Stomach (tissue), 9 donors: ENCODE data around the gene CPLANE1. TPM values are rescaled to one million over a fixed set of nuclear protein-coding genes. Genes with fewer than 3 reads are reported as not detected.

Source experiments
- DNase-seq, 2 donors: peaks; one replicate each; pipeline versions ENCODE4 v3.0.0 to v3.0.0-alpha.2; 2013 to 2019
- H3K27ac ChIP-seq, 5 donors: fragments of 200-600 bp in 4 of 5; sonication (generic) in 4 of 5; one replicate each; pipeline ENCODE4 v1.5.1; 2013 to 2019; ENCODE audit warnings: mild to moderate bottlenecking in 1 of 5, moderate library complexity in 1 of 5
- H3K27me3 ChIP-seq, 3 donors: fragments of 200-600 bp; sonication (generic); one replicate each; pipeline ENCODE4 v1.5.1; 2017 to 2019; ENCODE audit warnings: mixed run types in 1 of 3
- H3K36me3 ChIP-seq, 4 donors: fragments of 200-600 bp; sonication (generic); 1 replicate in 3 of 4; 2 replicates in 1 of 4; pipeline ENCODE4 v1.5.1; 2016 to 2019
- H3K4me1 ChIP-seq, 4 donors: fragments of 200-600 bp; sonication (generic); one replicate each; pipeline ENCODE4 v1.5.1; 2016 to 2019
- H3K4me3 ChIP-seq, 4 donors: fragments of 200-600 bp; sonication (generic) in 3 of 4; one replicate each; pipeline ENCODE4 v1.5.1; 2016 to 2019; ENCODE audit warnings: mild to moderate bottlenecking in 1 of 4
- H3K9me3 ChIP-seq, 4 donors: fragments of 200-600 bp; sonication (generic); one replicate each; pipeline ENCODE4 v1.5.1; 2016 to 2019
- CTCF ChIP-seq, 7 experiments: fragments of 450-650 bp in 4 of 7; fragments of 200-600 bp in 3 of 7; sonication (generic) in 3 of 7; IDR thresholded peaks; one replicate each; pipeline ENCODE4 v1.5.1; 2016 to 2019; ENCODE audit warnings: antibody characterized with exemption in 7 of 7, control low read depth in 2 of 7, mild to moderate bottlenecking in 1 of 7
- EP300 ChIP-seq: sonication (generic); formaldehyde crosslinking; IDR thresholded peaks from one replicate; pipeline ENCODE4 v1.6.1; 2017; ENCODE audit warnings: antibody characterized with exemption
- POLR2A ChIP-seq, 4 donors: fragments of 450-650 bp; IDR thresholded peaks; one replicate each; pipeline ENCODE4 v1.6.1; 2016; ENCODE audit warnings: antibody characterized with exemption in 4 of 4, control low read depth in 2 of 4, mild to moderate bottlenecking in 1 of 4, moderate library complexity in 1 of 4
- POLR2AphosphoS5 ChIP-seq, 3 donors: sonication (generic); formaldehyde crosslinking; IDR thresholded peaks; one replicate each; pipeline ENCODE4 v1.6.1; 2016; ENCODE audit warnings: antibody characterized with exemption in 3 of 3
- WGBS, 5 donors: extraction: QIAGEN DNeasy Blood & Tissue Kit in 3 of 5; methylation state at CpG; one replicate each; pipeline versions ENCODE4 v1.1.5 to v1.1.7; 2013 to 2018; 5-methylcytosine and 5-hydroxymethylcytosine counted together
- intact Hi-C: fragments of 100-400 bp; cut with DNase I; formaldehyde crosslinking; loops from one replicate; pipeline ENCODE4 v1.15.1; 2023; ENCODE audit warnings: low total_unique reads
- polyA plus RNA-seq, 3 donors: library from polyadenylated mRNA; stranded (reverse); fragments of 200-250 nt; gene quantifications; one replicate each; pipeline ENCODE4 v1.2.3, GENCODE V29; 2013
- total RNA-seq, 5 donors: library from RNA; depleted of rRNA; stranded (reverse); fragments of >200 nt; gene quantifications; one replicate each; pipeline versions ENCODE4 v1.1.0 to v1.2.3, GENCODE V29; 2014 to 2016
- donor health status: healthy with polysubstance abuse.
- donor health status: Bipolar disorder and iron deficiency.
- donor health status: healthy.

CPLANE1 gene
- total and polyA plus RNA-seq, 8 donors = 1.2 to 53.2 (median 13.3) TPM

- Histone ChIP-seq H3K27ac (no peak overlapping the region), H3K9me3 (no peaks in the 10 kb centered on the region), H3K27me3 (no peaks in the 10 kb centered on the region), H3K36me3 (peaks cover 11 to 85% (median 82%) of the 10 kb centered on the region in 4 donors), H3K4me1 (no peaks in the 10 kb centered on the region), H3K4me3 (no peak overlapping the region)
- no peak for TF ChIP-seq POLR2A (IDR thresholded peaks at IDR 0.05)
- TF ChIP-seq CTCF (IDR thresholded peaks at IDR 0.05) = no peak
- 68 to 80% (median 76%) methylated on average over 1 of the region's 1 CpG for WGBS, 5 donors
- no peak for DNase-seq
- intact Hi-C loops = no loop called here
Measured at GRCh38 chr5:37182667-37183066, 66.5 kb downstream of the CPLANE1 start.

- 82 to 90% (median 89%) methylated on average over 3 of the region's 3 CpGs for WGBS, 5 donors
- no peak for DNase-seq
- Histone ChIP-seq H3K4me1 (no peaks in the 10 kb centered on the region), H3K27ac (no peak overlapping the region), H3K36me3 (peaks cover 55 to 98% (median 96%) of the 10 kb centered on the region in 4 donors), H3K4me3 (no peak overlapping the region), H3K9me3 (no peaks in the 10 kb centered on the region), H3K27me3 (no peaks in the 10 kb centered on the region)
- TF ChIP-seq EP300 = no peak
- TF ChIP-seq POLR2A (IDR thresholded peaks at IDR 0.05) = no peak
- TF ChIP-seq POLR2AphosphoS5 (IDR thresholded peaks at IDR 0.05) = no peak
- TF ChIP-seq CTCF (IDR thresholded peaks at IDR 0.05) = no peak
- intact Hi-C loops = no loop called here
Measured at GRCh38 chr5:37174928-37175327, 74.2 kb downstream of the CPLANE1 start.

- WGBS, 5 donors = 95 to 98% (median 97%) methylated on average over 2 of the region's 2 CpGs
- no peaks in the 10 kb centered on the region for H3K27me3 ChIP-seq
- DNase-seq = no peak
- no peak for TF ChIP-seq POLR2AphosphoS5 (IDR thresholded peaks at IDR 0.05)
- no peak for TF ChIP-seq POLR2A (IDR thresholded peaks at IDR 0.05)
- no peak for TF ChIP-seq CTCF (IDR thresholded peaks at IDR 0.05)
- TF ChIP-seq EP300 = no peak
- no peak overlapping the region for H3K27ac ChIP-seq
- no peaks in the 10 kb centered on the region for H3K9me3 ChIP-seq
- intact Hi-C loops = no loop called here
- H3K4me3 ChIP-seq = no peak overlapping the region
- H3K4me1 ChIP-seq = no peaks in the 10 kb centered on the region
- H3K36me3 ChIP-seq = peaks cover 69 to 100% (median 100%) of the 10 kb centered on the region in 4 donors
Measured at GRCh38 chr5:37172957-37173356, 76.2 kb downstream of the CPLANE1 start.

- WGBS, 5 donors = 91 to 97% (median 95%) methylated on average over 6 of the region's 6 CpGs
- TF ChIP-seq POLR2A (IDR thresholded peaks at IDR 0.05) = no peak
- no peak for TF ChIP-seq CTCF (IDR thresholded peaks at IDR 0.05)
- no peak for TF ChIP-seq POLR2AphosphoS5 (IDR thresholded peaks at IDR 0.05)
- TF ChIP-seq EP300 = no peak
- Histone ChIP-seq H3K27ac (no peak overlapping the region), H3K4me3 (no peak overlapping the region), H3K4me1 (peaks cover 0 to 4% (median 0%) of the 10 kb centered on the region in 4 donors), H3K9me3 (no peaks in the 10 kb centered on the region), H3K27me3 (no peaks in the 10 kb centered on the region), H3K36me3 (peaks cover 58 to 97% (median 87%) of the 10 kb centered on the region in 4 donors)
- DNase-seq = no peak
- intact Hi-C loops = no loop called here
Measured at GRCh38 chr5:37170856-37171255, 78.3 kb downstream of the CPLANE1 start.
